SU-DHL-6 (cell line): ENCODE measurements around the gene PTPRK.

ENCODE experiments used
- H2AFZ ChIP-seq: fragments of 200-600 bp; sonication (generic); 2 replicates; pipeline ENCODE4 v1.6.1; 2014; ENCODE audit warnings: low read depth, mild to moderate bottlenecking, moderate library complexity, mixed read lengths, antibody characterized with exemption, low read length; ENCODE audit not compliant: severe bottlenecking
- H3F3A ChIP-seq: fragments of 200-600 bp; shearing (Covaris generic); 2 replicates; pipeline ENCODE4 v1.6.0; 2016; ENCODE audit warnings: antibody characterized with exemption, mild to moderate bottlenecking; ENCODE audit not compliant: insufficient read depth
- H3K27ac ChIP-seq: fragments of 200-600 bp; sonication (generic); 2 replicates; pipeline ENCODE4 v1.5.1; 2016; ENCODE audit warnings: low read depth, mild to moderate bottlenecking, low read length, moderate library complexity, mixed read lengths
- H3K27me3 ChIP-seq: fragments of 200-600 bp; sonication (generic), shearing (Covaris generic); 2 replicates; pipeline ENCODE4 v1.6.0; 2014; ENCODE audit warnings: mild to moderate bottlenecking, low read length
- H3K36me3 ChIP-seq: fragments of 200-600 bp; sonication (generic); 2 replicates; pipeline ENCODE4 v1.6.1; 2014; ENCODE audit warnings: mild to moderate bottlenecking, low read length, mixed read lengths
- H3K4me2 ChIP-seq: fragments of 300-600, 200-600 bp; shearing (Covaris generic), sonication (generic); 2 replicates; pipeline ENCODE4 v1.6.0; 2014; ENCODE audit warnings: low read length, low read depth, mild to moderate bottlenecking; ENCODE audit not compliant: poor library complexity, severe bottlenecking
- H3K4me3 ChIP-seq: fragments of 200-600 bp; sonication (generic); 2 replicates; pipeline ENCODE4 v1.5.1; 2014; ENCODE audit warnings: antibody characterized with exemption, low read length, mild to moderate bottlenecking, mixed read lengths; ENCODE audit not compliant: insufficient read depth, poor library complexity, severe bottlenecking
- H3K79me2 ChIP-seq: fragments of 200-600 bp; sonication (generic); 2 replicates; pipeline ENCODE4 v1.6.1; 2014; ENCODE audit warnings: mild to moderate bottlenecking, low read length, moderate library complexity; ENCODE audit not compliant: insufficient read depth
- H3K9ac ChIP-seq: fragments of 200-600 bp; sonication (generic); 2 replicates; pipeline ENCODE4 v1.7.0; 2014; ENCODE audit warnings: mild to moderate bottlenecking, low read length
- H3K9me2 ChIP-seq: fragments of 200-600 bp; sonication (generic); replicated peaks from 2 replicates; pipeline ENCODE4 v1.6.1; 2014; ENCODE audit warnings: low read length; ENCODE audit not compliant: insufficient read depth
- H3K9me3 ChIP-seq: fragments of 200-600 bp; sonication (generic); 2 replicates; pipeline ENCODE4 v1.6.1; 2014; ENCODE audit warnings: low read length, mixed read lengths; ENCODE audit not compliant: insufficient read depth
- H4K20me1 ChIP-seq: fragments of 200-600 bp; sonication (generic); 2 replicates; pipeline ENCODE4 v1.6.1; 2014; ENCODE audit warnings: low read depth, mild to moderate bottlenecking, antibody characterized with exemption, low read length, moderate library complexity, mixed read lengths
- CTCF ChIP-seq: fragments of 200-600 bp; sonication (generic); IDR thresholded peaks from one replicate; pipeline ENCODE4 v1.5.1; 2017; ENCODE audit warnings: antibody characterized with exemption, mild to moderate bottlenecking, low read length, moderate library complexity; ENCODE audit not compliant: insufficient read depth, poor library complexity, severe bottlenecking
- EZH2phosphoT487 ChIP-seq: fragments of 200-600 bp; sonication (generic), shearing (Covaris generic); conservative IDR thresholded peaks from 2 replicates; pipeline ENCODE4 v1.6.1; 2018; ENCODE audit warnings: mild to moderate bottlenecking, antibody characterized with exemption, low read length, moderate library complexity, mixed read lengths

Gene PTPRK

GRCh38 chr6:128076843-128077242 is 443.6 kb downstream of the PTPRK start:
- Histone ChIP-seq H3K4me2 (no peak overlapping the region), H3K9ac (no peak overlapping the region), H3K27me3 (no peaks in the 10 kb centered on the region), H3K9me3 (no peaks in the 10 kb centered on the region), H3K79me2 (no peaks in the 10 kb centered on the region), H3F3A (no peaks in the 10 kb centered on the region), H3K9me2 (no peaks in the 10 kb centered on the region), H3K4me3 (no peak overlapping the region), H3K27ac (no peak overlapping the region), H2AFZ (no peak overlapping the region), H4K20me1 (no peaks in the 10 kb centered on the region), H3K36me3 (no peaks in the 10 kb centered on the region)
- TF ChIP-seq CTCF: no peak
- TF ChIP-seq EZH2phosphoT487: no peak

GRCh38 chr6:128074567-128074966 is 445.8 kb downstream of the PTPRK start:
- no peaks in the 10 kb centered on the region for H4K20me1 ChIP-seq
- H3K9ac ChIP-seq: no peak overlapping the region

GRCh38 chr6:128073389-128073788 is 447.0 kb downstream of the PTPRK start:
- Histone ChIP-seq H4K20me1 (no peaks in the 10 kb centered on the region), H2AFZ (no peak overlapping the region), H3K4me3 (no peak overlapping the region), H3K9ac (no peak overlapping the region), H3K9me3 (no peaks in the 10 kb centered on the region), H3K36me3 (no peaks in the 10 kb centered on the region), H3K79me2 (no peaks in the 10 kb centered on the region), H3K9me2 (no peaks in the 10 kb centered on the region), H3K27ac (no peak overlapping the region), H3F3A (no peaks in the 10 kb centered on the region), H3K27me3 (no peaks in the 10 kb centered on the region), H3K4me2 (no peak overlapping the region)
- TF ChIP-seq EZH2phosphoT487: no peak
- no peak for TF ChIP-seq CTCF

More at GRCh38 chr6:128074567-128074966, 445.8 kb downstream of the PTPRK start:
- no peak overlapping the region for H3K27ac ChIP-seq
- no peak for TF ChIP-seq EZH2phosphoT487
- TF ChIP-seq CTCF: no peak
- no peaks in the 10 kb centered on the region for H3K27me3 ChIP-seq
- H3K79me2 ChIP-seq: no peaks in the 10 kb centered on the region
- no peak overlapping the region for H2AFZ ChIP-seq
- H3K9me3 ChIP-seq: no peaks in the 10 kb centered on the region
- no peak overlapping the region for H3K4me2 ChIP-seq
- no peaks in the 10 kb centered on the region for H3K9me2 ChIP-seq
- no peaks in the 10 kb centered on the region for H3F3A ChIP-seq
- H3K36me3 ChIP-seq: no peaks in the 10 kb centered on the region
- no peak overlapping the region for H3K4me3 ChIP-seq

- H3K4me3 ChIP-seq: no peak overlapping the region
- TF ChIP-seq EZH2phosphoT487: no peak
- no peak for TF ChIP-seq CTCF
- no peak overlapping the region for H2AFZ ChIP-seq
Measured at GRCh38 chr6:128071212-128071611, 449.2 kb downstream of the PTPRK start.

More at GRCh38 chr6:128071212-128071611, 449.2 kb downstream of the PTPRK start:
- no peaks in the 10 kb centered on the region for H4K20me1 ChIP-seq
- no peaks in the 10 kb centered on the region for H3K36me3 ChIP-seq
- no peaks in the 10 kb centered on the region for H3K9me2 ChIP-seq
- no peak overlapping the region for H3K27ac ChIP-seq
- H3K4me2 ChIP-seq: no peak overlapping the region
- no peak overlapping the region for H3K9ac ChIP-seq
- H3K79me2 ChIP-seq: no peaks in the 10 kb centered on the region
- H3K27me3 ChIP-seq: no peaks in the 10 kb centered on the region
- no peaks in the 10 kb centered on the region for H3F3A ChIP-seq
- no peaks in the 10 kb centered on the region for H3K9me3 ChIP-seq
